ENCODE data around the gene LRRC74B. TPM values are rescaled to one million over a fixed set of nuclear protein-coding genes. Genes with fewer than 3 reads are reported as not detected.
"Not testable (repeated sequence)": the region's sequence is repeated elsewhere in the genome, so short reads cannot be mapped to it uniquely, and the experiment has no call there.

LRRC74B gene
- polyA plus RNA-seq, 4 donors: 0.16 to 0.27 TPM; not detected in 2

GRCh38 chr22:21087119-21087518 lies 41.4 kb downstream of the LRRC74B start:
- no peak for FAIRE-seq
- Histone ChIP-seq H3K4me3 (ENCODE audit: low read depth in 1 of 3, low read length in 3 of 3) (no peak overlapping the region), H3K27me3 (ENCODE audit: control insufficient read depth in 3 of 3, insufficient read depth in 3 of 3, low read length in 3 of 3) (no peaks in the 10 kb centered on the region), H3K36me3 (ENCODE audit: control insufficient read depth in 3 of 3, insufficient read depth in 2 of 3, low read depth in 1 of 3, low read length in 3 of 3) (no peaks in the 10 kb centered on the region), H3K4me1 (ENCODE audit: control insufficient read depth in 3 of 3, insufficient read depth in 2 of 3, low read depth in 1 of 3, low read length in 2 of 3) (no peaks in the 10 kb centered on the region), H3K27ac (ENCODE audit: low read depth in 1 of 3, low read length in 2 of 3) (no peak overlapping the region), H3K9me3 (ENCODE audit: control insufficient read depth in 2 of 2, insufficient read depth in 1 of 2, low read depth in 1 of 2, low read length in 1 of 2) (no peaks in the 10 kb centered on the region)
- no peak for DNase-seq
- 75 to 84% (median 83%) methylated on average over 5 of the region's 5 CpGs for WGBS, 3 donors

- H3K4me3 ChIP-seq (ENCODE audit: low read depth in 1 of 3, low read length in 3 of 3); H3K36me3 ChIP-seq (ENCODE audit: control insufficient read depth in 3 of 3, insufficient read depth in 2 of 3, low read depth in 1 of 3, low read length in 3 of 3); H3K9me3 ChIP-seq (ENCODE audit: control insufficient read depth in 2 of 2, insufficient read depth in 1 of 2, low read depth in 1 of 2, low read length in 1 of 2); DNase-seq; H3K4me1 ChIP-seq (ENCODE audit: control insufficient read depth in 3 of 3, insufficient read depth in 2 of 3, low read depth in 1 of 3, low read length in 2 of 3); H3K27me3 ChIP-seq (ENCODE audit: control insufficient read depth in 3 of 3, insufficient read depth in 3 of 3, low read length in 3 of 3); FAIRE-seq; H3K27ac ChIP-seq (ENCODE audit: low read depth in 1 of 3, low read length in 2 of 3): not testable (repeated sequence)
- 88 to 96% (median 94%) methylated on average over 11 of the region's 11 CpGs for WGBS, 3 donors
Observed at GRCh38 chr22:21087926-21088325, 42.2 kb downstream of the LRRC74B start.

- H3K27ac ChIP-seq (ENCODE audit: low read depth in 1 of 3, low read length in 2 of 3); FAIRE-seq; H3K9me3 ChIP-seq (ENCODE audit: control insufficient read depth in 2 of 2, insufficient read depth in 1 of 2, low read depth in 1 of 2, low read length in 1 of 2); H3K27me3 ChIP-seq (ENCODE audit: control insufficient read depth in 3 of 3, insufficient read depth in 3 of 3, low read length in 3 of 3); DNase-seq; H3K36me3 ChIP-seq (ENCODE audit: control insufficient read depth in 3 of 3, insufficient read depth in 2 of 3, low read depth in 1 of 3, low read length in 3 of 3); H3K4me3 ChIP-seq (ENCODE audit: low read depth in 1 of 3, low read length in 3 of 3): not testable (repeated sequence)
- WGBS, 3 donors: 79 to 88% (median 86%) methylated on average over 11 of the region's 11 CpGs
- peaks cover 0 to 16% (median 0%) of the 10 kb centered on the region in 3 donors for H3K4me1 ChIP-seq (ENCODE audit: control insufficient read depth in 3 of 3, insufficient read depth in 2 of 3, low read depth in 1 of 3, low read length in 2 of 3)
Observed at GRCh38 chr22:21091220-21091619, 45.5 kb downstream of the LRRC74B start.

GRCh38 chr22:21092797-21093554 lies 47.2 kb downstream of the LRRC74B start:
- peak overlapping the region in 1 of 3 donors; percentile 38 for H3K27ac ChIP-seq (ENCODE audit: low read depth in 1 of 3, low read length in 2 of 3)
- H3K4me1 ChIP-seq (ENCODE audit: control insufficient read depth in 3 of 3, insufficient read depth in 2 of 3, low read depth in 1 of 3, low read length in 2 of 3): peaks cover 0 to 16% (median 0%) of the 10 kb centered on the region in 3 donors
- H3K27me3 ChIP-seq (ENCODE audit: control insufficient read depth in 3 of 3, insufficient read depth in 3 of 3, low read length in 3 of 3): no peaks in the 10 kb centered on the region
- 83 to 90% (median 83%) methylated on average over 3 of the region's 3 CpGs for WGBS, 3 donors
- H3K9me3 ChIP-seq (ENCODE audit: control insufficient read depth in 2 of 2, insufficient read depth in 1 of 2, low read depth in 1 of 2, low read length in 1 of 2): peaks cover 0 to under 1% of the 10 kb centered on the region in 2 donors
- FAIRE-seq (no peak), DNase-seq (no peak)
- no peaks in the 10 kb centered on the region for H3K36me3 ChIP-seq (ENCODE audit: control insufficient read depth in 3 of 3, insufficient read depth in 2 of 3, low read depth in 1 of 3, low read length in 3 of 3)
- no peak overlapping the region for H3K4me3 ChIP-seq (ENCODE audit: low read depth in 1 of 3, low read length in 3 of 3)

- DNase-seq: peak in 1 of 2 donors; percentile 31
Observed at GRCh38 chr22:21093555-21094137, 47.9 kb downstream of the LRRC74B start.

GRCh38 chr22:21094911-21095772 lies 49.4 kb downstream of the LRRC74B start:
- no peak for FAIRE-seq

More at GRCh38 chr22:21093555-21094137, 47.9 kb downstream of the LRRC74B start:
- not testable (repeated sequence) for H3K9me3 ChIP-seq (ENCODE audit: control insufficient read depth in 2 of 2, insufficient read depth in 1 of 2, low read depth in 1 of 2, low read length in 1 of 2); H3K36me3 ChIP-seq (ENCODE audit: control insufficient read depth in 3 of 3, insufficient read depth in 2 of 3, low read depth in 1 of 3, low read length in 3 of 3); H3K27me3 ChIP-seq (ENCODE audit: control insufficient read depth in 3 of 3, insufficient read depth in 3 of 3, low read length in 3 of 3); H3K4me3 ChIP-seq (ENCODE audit: low read depth in 1 of 3, low read length in 3 of 3); FAIRE-seq
- peaks cover 0 to 16% (median 0%) of the 10 kb centered on the region in 3 donors for H3K4me1 ChIP-seq (ENCODE audit: control insufficient read depth in 3 of 3, insufficient read depth in 2 of 3, low read depth in 1 of 3, low read length in 2 of 3)
- peak overlapping the region in 1 of 3 donors; percentile 38 for H3K27ac ChIP-seq (ENCODE audit: low read depth in 1 of 3, low read length in 2 of 3)
- WGBS, 3 donors: 57 to 74% (median 59%) methylated on average over 9 of the region's 9 CpGs

GRCh38 chr22:21095773-21096107 lies 50.0 kb downstream of the LRRC74B start:
- no peak overlapping the region for H3K27ac ChIP-seq (ENCODE audit: low read depth in 1 of 3, low read length in 2 of 3)
- no peak overlapping the region for H3K4me3 ChIP-seq (ENCODE audit: low read depth in 1 of 3, low read length in 3 of 3)
- peaks cover 0 to 16% (median 0%) of the 10 kb centered on the region in 3 donors for H3K4me1 ChIP-seq (ENCODE audit: control insufficient read depth in 3 of 3, insufficient read depth in 2 of 3, low read depth in 1 of 3, low read length in 2 of 3)
- no peak for DNase-seq
- H3K36me3 ChIP-seq (ENCODE audit: control insufficient read depth in 3 of 3, insufficient read depth in 2 of 3, low read depth in 1 of 3, low read length in 3 of 3): no peaks in the 10 kb centered on the region
- peaks cover 0 to 2% of the 10 kb centered on the region in 2 donors for H3K9me3 ChIP-seq (ENCODE audit: control insufficient read depth in 2 of 2, insufficient read depth in 1 of 2, low read depth in 1 of 2, low read length in 1 of 2)
- no peak for FAIRE-seq
- H3K27me3 ChIP-seq (ENCODE audit: control insufficient read depth in 3 of 3, insufficient read depth in 3 of 3, low read length in 3 of 3): no peaks in the 10 kb centered on the region

More at GRCh38 chr22:21094911-21095772, 49.4 kb downstream of the LRRC74B start:
- no peaks in the 10 kb centered on the region for H3K36me3 ChIP-seq (ENCODE audit: control insufficient read depth in 3 of 3, insufficient read depth in 2 of 3, low read depth in 1 of 3, low read length in 3 of 3)
- H3K4me3 ChIP-seq (ENCODE audit: low read depth in 1 of 3, low read length in 3 of 3): no peak overlapping the region
- WGBS, 3 donors: 58 to 75% (median 61%) methylated on average over 5 of the region's 5 CpGs
- peaks cover 0 to 16% (median 0%) of the 10 kb centered on the region in 3 donors for H3K4me1 ChIP-seq (ENCODE audit: control insufficient read depth in 3 of 3, insufficient read depth in 2 of 3, low read depth in 1 of 3, low read length in 2 of 3)
- peaks cover 0 to 2% of the 10 kb centered on the region in 2 donors for H3K9me3 ChIP-seq (ENCODE audit: control insufficient read depth in 2 of 2, insufficient read depth in 1 of 2, low read depth in 1 of 2, low read length in 1 of 2)
- H3K27ac ChIP-seq (ENCODE audit: low read depth in 1 of 3, low read length in 2 of 3): no peak overlapping the region
- H3K27me3 ChIP-seq (ENCODE audit: control insufficient read depth in 3 of 3, insufficient read depth in 3 of 3, low read length in 3 of 3): no peaks in the 10 kb centered on the region
- DNase-seq: no peak

- not testable (repeated sequence) for FAIRE-seq; DNase-seq; H3K36me3 ChIP-seq (ENCODE audit: control insufficient read depth in 3 of 3, insufficient read depth in 2 of 3, low read depth in 1 of 3, low read length in 3 of 3); H3K9me3 ChIP-seq (ENCODE audit: control insufficient read depth in 2 of 2, insufficient read depth in 1 of 2, low read depth in 1 of 2, low read length in 1 of 2); H3K4me3 ChIP-seq (ENCODE audit: low read depth in 1 of 3, low read length in 3 of 3); H3K27ac ChIP-seq (ENCODE audit: low read depth in 1 of 3, low read length in 2 of 3); H3K27me3 ChIP-seq (ENCODE audit: control insufficient read depth in 3 of 3, insufficient read depth in 3 of 3, low read length in 3 of 3)
- peaks cover 0 to 16% (median 0%) of the 10 kb centered on the region in 3 donors for H3K4me1 ChIP-seq (ENCODE audit: control insufficient read depth in 3 of 3, insufficient read depth in 2 of 3, low read depth in 1 of 3, low read length in 2 of 3)
- WGBS, 3 donors: 82 to 94% (median 90%) methylated on average over 9 of the region's 9 CpGs
Observed at GRCh38 chr22:21096878-21097277, 51.1 kb downstream of the LRRC74B start.
